SK-N-SH (cell line): ENCODE measurements around the gene OCLN.

Source experiments
- CTCF ChIP-seq: fragments of 200-600 bp; sonication (generic); IDR thresholded peaks from 2 replicates; pipeline ENCODE4 v1.6.1; 2017; ENCODE audit warnings: antibody characterized with exemption, mild to moderate bottlenecking, moderate library complexity
- JUND ChIP-seq: IDR thresholded peaks from 2 replicates; pipeline ENCODE4 v1.4.0; 2012
- POLR2AphosphoS5 ChIP-seq: IDR thresholded peaks from 2 replicates; pipeline ENCODE4 v1.6.1; 2012; ENCODE audit warnings: low read depth, low read length
- REST ChIP-seq: IDR thresholded peaks from 2 replicates; pipeline ENCODE4 v1.6.1; 2012; ENCODE audit warnings: mild to moderate bottlenecking, low read depth, low read length, moderate library complexity
- RFX5 ChIP-seq: IDR thresholded peaks from 2 replicates; pipeline ENCODE4 v1.6.1; 2012; ENCODE audit warnings: mild to moderate bottlenecking, improper control_type of control experiment, low read length
- SMC3 ChIP-seq: IDR thresholded peaks from 2 replicates; pipeline ENCODE4 v1.6.1; 2012; ENCODE audit warnings: low read depth, low read length, improper control_type of control experiment
- TAF1 ChIP-seq: IDR thresholded peaks from 2 replicates; pipeline ENCODE4 v1.6.1; 2012; ENCODE audit warnings: low read depth, mild to moderate bottlenecking, low read length, moderate library complexity, borderline replicate concordance
- TEAD4 ChIP-seq: IDR thresholded peaks from 2 replicates; pipeline ENCODE4 v1.4.0; 2012; ENCODE audit warnings: mild to moderate bottlenecking, borderline replicate concordance; ENCODE audit not compliant: insufficient read depth
- ZBTB33 ChIP-seq: IDR thresholded peaks from 2 replicates; pipeline ENCODE4 v1.4.0; 2012; ENCODE audit warnings: low read depth, borderline replicate concordance

- TF ChIP-seq CTCF (no peak), SMC3 (no peak), TEAD4 (no peak), JUND (no peak), ZBTB33 (no peak), POLR2AphosphoS5 (no peak), TAF1 (no peak), REST (no peak), RFX5 (no peak)
Observed at GRCh38 chr5:69444127-69444754, 48.3 kb upstream of the OCLN start.
